Liver (tissue), 9 donors: ENCODE measurements around the gene SLC16A5. TPM values are rescaled to one million over a fixed set of nuclear protein-coding genes. Genes with fewer than 3 reads are reported as not detected.

Experiments used
- DNase-seq: peaks from one replicate; pipeline ENCODE4 v3.0.0-alpha.2; 2017; ENCODE audit warnings: low spot score
- H3K27ac ChIP-seq, 2 donors: one replicate each; pipeline ENCODE4 v1.7.0; 2013; ENCODE audit warnings: inconsistent platforms in 2 of 2, low read length in 2 of 2, control low read depth in 1 of 2, low read depth in 1 of 2, mild to moderate bottlenecking in 1 of 2
- H3K27me3 ChIP-seq, 4 donors: one replicate each; pipeline versions ENCODE4 v1.6.1 to v1.7.0; 2013; ENCODE audit warnings: low read length in 3 of 4, inconsistent platforms in 1 of 4, mild to moderate bottlenecking in 1 of 4, moderate library complexity in 1 of 4; ENCODE audit not compliant: control insufficient read depth in 4 of 4, insufficient read depth in 4 of 4
- H3K36me3 ChIP-seq, 4 donors: one replicate each; pipeline versions ENCODE4 v1.6.1 to v1.7.0; 2013; ENCODE audit warnings: low read length in 3 of 4, mild to moderate bottlenecking in 3 of 4, low read depth in 1 of 4, moderate library complexity in 1 of 4; ENCODE audit not compliant: control insufficient read depth in 4 of 4, insufficient read depth in 3 of 4
- H3K4me1 ChIP-seq, 4 donors: one replicate each; pipeline versions ENCODE4 v1.6.1 to v1.7.0; 2013; ENCODE audit warnings: low read length in 3 of 4, mild to moderate bottlenecking in 3 of 4, moderate library complexity in 1 of 4; ENCODE audit not compliant: control insufficient read depth in 4 of 4, insufficient read depth in 4 of 4
- H3K4me3 ChIP-seq, 3 donors: one replicate each; pipeline versions ENCODE4 v1.6.1 to v1.7.0; 2013; ENCODE audit warnings: low read length in 3 of 3, control low read depth in 1 of 3, low read depth in 1 of 3, mild to moderate bottlenecking in 1 of 3
- H3K9ac ChIP-seq, 2 donors: one replicate each; pipeline ENCODE4 v1.7.0; 2013; ENCODE audit warnings: low read length in 2 of 2, mild to moderate bottlenecking in 2 of 2, moderate library complexity in 2 of 2, control low read depth in 1 of 2, low read depth in 1 of 2
- H3K9me3 ChIP-seq, 4 donors: one replicate each; pipeline versions ENCODE4 v1.6.1 to v1.7.0; 2013; ENCODE audit warnings: low read length in 3 of 4; ENCODE audit not compliant: control insufficient read depth in 4 of 4
- ATF3 ChIP-seq: IDR thresholded peaks from 2 replicates; pipeline ENCODE4 v1.6.1; 2016; ENCODE audit warnings: antibody characterized with exemption
- CTCF ChIP-seq: fragments of 150-350 bp; IDR thresholded peaks from 2 replicates; pipeline ENCODE4 v1.5.1; 2017; ENCODE audit warnings: improper control_type of control experiment, low read depth, low read length; ENCODE audit not compliant: missing input control
- EGR1 ChIP-seq, 2 donors: IDR thresholded peaks; 2 replicates each; pipeline ENCODE4 v1.6.1; 2016 to 2018; ENCODE audit warnings: antibody characterized with exemption in 2 of 2, low read depth in 2 of 2
- FOXA1 ChIP-seq: IDR thresholded peaks from 2 replicates; pipeline ENCODE4 v1.6.1; 2016; ENCODE audit warnings: antibody characterized with exemption
- FOXA2 ChIP-seq: IDR thresholded peaks from 2 replicates; pipeline ENCODE4 v1.6.1; 2016; ENCODE audit warnings: antibody characterized with exemption
- GABPA ChIP-seq, 2 donors: IDR thresholded peaks in 1 of 2; conservative IDR thresholded peaks in 1 of 2; 2 replicates each; pipeline ENCODE4 v1.6.1; 2016; ENCODE audit warnings: antibody characterized with exemption in 2 of 2, mild to moderate bottlenecking in 1 of 2, moderate library complexity in 1 of 2
- HNF4G ChIP-seq: IDR thresholded peaks from 2 replicates; pipeline ENCODE4 v1.6.1; 2016; ENCODE audit warnings: antibody characterized with exemption
- JUND ChIP-seq, 2 donors: IDR thresholded peaks; 2 replicates each; pipeline ENCODE4 v1.6.1; 2016; ENCODE audit warnings: antibody characterized with exemption in 2 of 2
- MAX ChIP-seq: IDR thresholded peaks from 2 replicates; pipeline ENCODE4 v1.6.1; 2016; ENCODE audit warnings: antibody characterized with exemption
- NR2F2 ChIP-seq: IDR thresholded peaks from 2 replicates; pipeline ENCODE4 v1.6.1; 2016; ENCODE audit warnings: antibody characterized with exemption
- RAD21 ChIP-seq, 2 donors: IDR thresholded peaks; 2 replicates each; pipeline ENCODE4 v1.6.1; 2016; ENCODE audit warnings: antibody characterized with exemption in 2 of 2, mild to moderate bottlenecking in 2 of 2
- REST ChIP-seq: IDR thresholded peaks from 2 replicates; pipeline ENCODE4 v1.6.1; 2016; ENCODE audit warnings: antibody characterized with exemption, mild to moderate bottlenecking
- RXRA ChIP-seq, 2 donors: IDR thresholded peaks; 2 replicates each; pipeline ENCODE4 v1.6.1; 2017 to 2018; ENCODE audit warnings: antibody characterized with exemption in 2 of 2, mild to moderate bottlenecking in 1 of 2
- SP1 ChIP-seq: IDR thresholded peaks from 2 replicates; pipeline ENCODE4 v1.6.1; 2018; ENCODE audit warnings: antibody characterized with exemption, mild to moderate bottlenecking
- TAF1 ChIP-seq: conservative IDR thresholded peaks from 2 replicates; pipeline ENCODE4 v1.6.1; 2016; ENCODE audit warnings: antibody characterized with exemption, mild to moderate bottlenecking
- YY1 ChIP-seq: IDR thresholded peaks from 2 replicates; pipeline ENCODE4 v1.6.1; 2016; ENCODE audit warnings: antibody characterized with exemption, mild to moderate bottlenecking
- ZBTB33 ChIP-seq: IDR thresholded peaks from 2 replicates; pipeline ENCODE4 v1.6.1; 2016; ENCODE audit warnings: antibody characterized with exemption
- WGBS: extraction: QIAGEN DNeasy Blood & Tissue Kit; methylation state at CpG from one replicate; pipeline ENCODE4 v1.1.7; 2013; 5-methylcytosine and 5-hydroxymethylcytosine counted together
- polyA plus RNA-seq, 2 donors: library from polyadenylated mRNA; stranded (reverse) in 1 of 2; unstranded in 1 of 2; fragments of 200-250 nt in 1 of 2; fragments of >200 nt in 1 of 2; fragmentation: Nextera tagmentation in 1 of 2; extraction: Ambion mirVana in 1 of 2; gene quantifications; one replicate each; pipeline versions ENCODE4 v1.2.1 to v1.2.3, GENCODE V29; 2013 to 2015
- total RNA-seq, 2 donors: library from RNA; depleted of rRNA; stranded (reverse); fragments of >200 nt; gene quantifications; one replicate each; pipeline ENCODE4 v1.2.3, GENCODE V29; 2014
- donor health status: healthy.
- donor health status: healthy.
- donor health status: healthy.
- donor health status: healthy.
- donor health status: healthy.

SLC16A5 gene
- total and polyA plus RNA-seq, 4 donors: 1.0 to 4.5 (median 2.6) TPM

- DNase-seq: no peak
- no peaks in the 10 kb centered on the region for H3K27me3 ChIP-seq
- H3K9me3 ChIP-seq: no peaks in the 10 kb centered on the region
- H3K4me3 ChIP-seq: no peak overlapping the region
- no peak overlapping the region for H3K9ac ChIP-seq
- H3K4me1 ChIP-seq: peaks cover 0 to 5% (median 2%) of the 10 kb centered on the region in 4 donors
- WGBS: 93% methylated on average over 33 of the region's 33 CpGs
- H3K27ac ChIP-seq: no peak overlapping the region
- H3K36me3 ChIP-seq: peaks cover 0 to 12% (median 4%) of the 10 kb centered on the region in 4 donors
- TF ChIP-seq RAD21 (IDR thresholded peaks at IDR 0.05) (no peak), YY1 (no peak), JUND (IDR thresholded peaks at IDR 0.05) (no peak), EGR1 (IDR thresholded peaks at IDR 0.05; ENCODE audit: low read depth in 2 of 2) (no peak), HNF4G (no peak), FOXA1 (no peak), CTCF (no peak), RXRA (IDR thresholded peaks at IDR 0.05) (no peak), ATF3 (no peak), TAF1 (no peak), NR2F2 (no peak), REST (no peak), GABPA (IDR thresholded peaks at IDR 0.05 in 1 of 2, conservative IDR thresholded peaks at IDR 0.05 in 1 of 2) (no peak), SP1 (no peak), FOXA2 (no peak), ZBTB33 (no peak), MAX (no peak)
These were observed 41.1 kb downstream of the SLC16A5 start for GRCh38 chr17:75128694-75129505.
